Measurements from ENCODE around the gene TMEM163.

GRCh38 chr2:134610871-134611270, 107.9 kb downstream of the TMEM163 start:
- TF ChIP-seq CTCF (IDR thresholded peaks at IDR 0.05; ENCODE audit: poor library complexity) (no peak), EZH2phosphoT487 (IDR thresholded peaks at IDR 0.05; ENCODE audit: low read depth, severe bottlenecking, unreplicated experiment) (no peak)

All from hepatocyte (in vitro differentiated cells).